ENCODE results near the gene POLR1F. TPM values are rescaled to one million over a fixed set of nuclear protein-coding genes. Genes with fewer than 3 reads are reported as not detected.

Gene POLR1F
- total RNA-seq, 1 donor = 16.7 TPM

GRCh38 chr7:19677180-19677579 is 31.7 kb downstream of the POLR1F start:
- peak in 2 of 3 donors; percentile 52 to 88 for DNase-seq (ENCODE audit: low read depth in 2 of 3, low spot score in 2 of 3)

DNA sequence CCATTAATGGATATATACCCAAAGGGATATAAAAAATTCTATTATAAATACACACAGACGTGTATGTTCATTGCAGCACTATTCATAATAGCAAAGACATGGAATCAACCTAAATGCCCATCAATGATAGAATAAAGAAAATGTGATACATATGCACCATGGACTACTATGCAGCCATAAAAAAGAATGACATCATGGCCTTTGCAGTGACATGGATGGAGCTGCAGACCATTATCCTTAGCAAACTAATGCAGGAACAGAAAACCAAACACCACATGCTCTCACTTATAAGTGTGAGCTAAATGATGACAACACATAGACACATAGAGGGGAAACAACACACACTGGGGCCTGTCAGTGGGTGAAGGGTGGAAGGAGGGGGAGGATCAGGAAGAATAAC is 33.0 kb downstream of the POLR1F start:
- no peak for DNase-seq (ENCODE audit: low read depth in 2 of 3, low spot score in 2 of 3)

- no peak for DNase-seq (ENCODE audit: low read depth in 2 of 3, low spot score in 2 of 3)
Measured at GRCh38 chr7:19674266-19674960, 34.4 kb downstream of the POLR1F start.

DNA sequence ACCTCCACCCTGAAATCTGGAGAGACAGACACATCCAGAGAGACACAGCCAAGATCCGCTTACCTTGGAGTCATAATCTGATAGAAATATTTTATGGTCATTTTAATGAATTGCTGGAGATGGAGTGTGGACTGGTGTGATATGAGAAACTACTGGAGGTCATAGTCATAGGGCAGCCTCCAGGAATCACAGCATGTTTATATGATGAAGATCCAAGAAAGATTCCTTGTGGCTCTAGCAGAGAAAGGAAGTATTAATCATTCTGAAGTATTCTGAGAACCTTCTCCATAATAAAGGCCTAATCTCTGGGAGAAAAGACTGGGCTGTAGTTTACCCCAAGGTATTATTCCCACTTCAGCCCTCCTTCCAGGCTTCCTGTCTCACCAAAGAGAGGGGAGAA is 38.0 kb downstream of the POLR1F start:
- DNase-seq (ENCODE audit: low read depth in 2 of 3, low spot score in 2 of 3) = no peak

GRCh38 chr7:19665399-19666008 is 43.3 kb downstream of the POLR1F start:
- peak in 2 of 3 donors; percentile 26 to 61 for DNase-seq (ENCODE audit: low read depth in 2 of 3, low spot score in 2 of 3)

DNA sequence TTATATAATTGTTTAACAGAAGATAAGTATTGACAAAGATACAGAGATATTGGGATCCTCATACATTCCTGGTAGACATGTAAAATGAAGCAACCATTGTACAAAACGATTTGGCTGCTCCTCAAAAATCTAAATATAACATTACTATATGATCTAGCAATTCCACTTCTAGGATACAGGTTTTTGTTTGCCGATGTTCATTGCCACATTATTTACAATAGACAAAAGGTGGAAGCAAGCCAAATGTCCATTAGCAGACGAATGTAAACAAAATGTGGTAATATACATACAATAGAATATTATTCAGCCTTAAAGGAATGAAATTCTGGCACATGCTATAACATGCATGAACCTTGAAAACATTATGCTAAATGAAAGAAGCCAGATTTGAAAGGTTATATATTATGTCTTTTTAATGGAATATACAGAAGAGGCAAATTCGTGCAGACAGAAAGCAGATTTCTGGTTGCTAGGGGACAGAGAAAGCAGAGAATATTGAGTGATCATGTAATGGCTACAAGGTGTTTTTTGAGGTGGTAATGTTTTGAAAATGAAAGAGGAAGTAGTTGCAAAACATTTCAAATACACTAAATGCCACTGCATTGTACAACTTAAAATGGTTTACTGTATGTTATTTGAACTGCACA is 44.9 kb downstream of the POLR1F start:
- peak in 2 of 3 donors; percentile 25 to 75 for DNase-seq (ENCODE audit: low read depth in 2 of 3, low spot score in 2 of 3)

GRCh38 chr7:19648791-19649190 is 60.0 kb downstream of the POLR1F start:
- DNase-seq (ENCODE audit: low read depth in 2 of 3, low spot score in 2 of 3) = no peak

Small RNA genes lying within 50 kb of the gene (small RNA-seq; reads per million reads assigned to genes)
- gene MIR3146 = 1.3 reads per million, percentile 47 among the genes with 10 or more reads in this experiment

Other genes with a start within 250 kb of the POLR1F start
- not detected for gene TMEM196, start 64.6 kb upstream of the POLR1F start, total RNA-seq